ENCODE results near the gene KIAA1671.

GRCh38 chr22:25219948-25220442, 267.5 kb downstream of the KIAA1671 start:
- no peak for TF ChIP-seq CTCF (IDR thresholded peaks at IDR 0.05)
- TF ChIP-seq EZH2 (IDR thresholded peaks at IDR 0.05; ENCODE audit: borderline replicate concordance, insufficient read depth, low read depth, low read length, poor library complexity, severe bottlenecking), result no peak
